ENCODE measurements around the gene CLIP2. TPM values are rescaled to one million over a fixed set of nuclear protein-coding genes. Genes with fewer than 3 reads are reported as not detected.

Gene CLIP2
- total and polyA plus RNA-seq, 2 of the 4 experiments (the other 2 are of a cell fraction), result 18.1 to 20.7 TPM

DNA sequence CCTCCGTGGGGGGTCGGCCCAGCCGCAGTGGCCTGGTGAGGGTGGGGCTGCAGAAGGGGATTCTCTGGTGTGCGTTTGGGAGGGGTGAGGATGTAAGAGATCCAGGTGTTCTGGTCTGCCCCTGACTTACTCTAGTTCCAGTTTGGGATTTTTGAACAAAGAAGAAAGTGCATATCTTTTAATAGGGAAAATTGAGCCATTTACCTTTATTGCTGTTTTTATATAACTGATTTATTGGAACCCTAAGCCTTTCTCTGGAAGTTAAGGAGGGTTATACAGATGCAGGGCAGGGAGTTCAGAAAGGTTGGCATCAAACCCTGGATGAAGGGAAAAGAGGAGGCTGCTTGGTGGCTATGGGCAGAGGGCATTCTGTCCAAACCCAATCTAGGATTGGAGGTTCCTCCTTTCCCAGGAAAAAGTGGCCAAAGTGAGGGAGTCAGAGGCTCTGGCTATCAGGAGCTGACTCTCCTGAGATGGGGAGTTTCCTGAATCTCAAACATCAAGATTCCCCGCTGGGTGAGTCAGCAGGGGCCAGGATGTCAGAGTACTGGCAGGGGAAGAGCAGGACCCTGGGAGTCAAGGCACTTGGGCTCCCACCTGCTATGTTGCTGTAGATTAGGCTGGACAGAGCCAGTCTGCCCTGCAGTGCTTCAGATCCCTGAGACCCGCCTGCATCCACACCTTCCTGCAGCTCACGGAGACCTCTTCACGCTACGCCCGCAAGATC is 67.5 kb downstream of the CLIP2 start:
- H3K4me2 ChIP-seq (ENCODE audit: low read depth, low read length), result no peak overlapping the region
- H3K36me3 ChIP-seq (ENCODE audit: control insufficient read depth, insufficient read depth, low read length), result peaks cover 60% of the 10 kb centered on the region
- no peak overlapping the region for H2BK15ac ChIP-seq (ENCODE audit: low read depth, low read length)
- intact Hi-C loops (cut with micrococcal nuclease), result no loop called here
- H3K18ac ChIP-seq (ENCODE audit: low read depth, low read length), result no peak overlapping the region
- no peak overlapping the region for H2BK5ac ChIP-seq (ENCODE audit: low read depth, low read length, poor library complexity, severe bottlenecking)
- peaks cover 10 to 52% of the 10 kb centered on the region in 2 experiments for H3K79me1 ChIP-seq (ENCODE audit: low read depth in 1 of 2, low read length in 2 of 2)
- in situ Hi-C loops (cut with MboI; ENCODE audit: low sequenced_read_pairs), result loop anchor here (25.0 kb wide), 1 partner anchor 119 kb away; no protein-coding TSS in a partner anchor
- no peak overlapping the region for H3K4ac ChIP-seq (ENCODE audit: low read depth, low read length)
- DNase-seq (peak; percentile 53), ATAC-seq (ENCODE audit: low read depth) (no peak; the same call in 1 of the 2 replicates)
- peak overlapping the region; percentile 39 for H2AFZ ChIP-seq (replicated peaks; ENCODE audit: low read length, poor library complexity)
- no peak overlapping the region for H4K8ac ChIP-seq (ENCODE audit: low read depth in 2 of 2, low read length in 2 of 2)
- H3K56ac ChIP-seq (ENCODE audit: extremely low read depth, insufficient read depth, low read length), result no peak overlapping the region
- H2AK9ac ChIP-seq (replicated peaks; ENCODE audit: low read depth, low read length, poor library complexity), result no peak overlapping the region
- peaks cover 4% of the 10 kb centered on the region for H3K4me1 ChIP-seq (ENCODE audit: control insufficient read depth, insufficient read depth, low read length)
- no peak overlapping the region for H3K27ac ChIP-seq (ENCODE audit: insufficient read depth, low read length)
- no peaks in the 10 kb centered on the region for H3K27me3 ChIP-seq (ENCODE audit: control insufficient read depth, insufficient read depth, low read length)
- BruUV-seq (replicated peaks), result no TSS peak
- no peak overlapping the region for H3K4me3 ChIP-seq (ENCODE audit: insufficient read depth, low read depth, low read length)
- POLR2A ChIA-PET (ENCODE audit: unreplicated experiment), result no interaction called here
- dilution Hi-C loops (cut with HindIII; ENCODE audit: low sequenced_read_pairs, unreplicated experiment), result no loop called here
- no peak overlapping the region; the same call in 1 of the 2 replicates for H2AK5ac ChIP-seq (ENCODE audit: low read depth, low read length)
- CTCF ChIA-PET, result no interaction called here
- H2BK20ac ChIP-seq (ENCODE audit: low read depth, low read length), result no peak overlapping the region
- peaks cover 8% of the 10 kb centered on the region for H3K9me3 ChIP-seq (ENCODE audit: control insufficient read depth, insufficient read depth, low read length)
- peaks cover 35% of the 10 kb centered on the region; the same call in 1 of the 2 replicates for H4K20me1 ChIP-seq (ENCODE audit: insufficient read depth, low read length)
- H2BK120ac ChIP-seq (ENCODE audit: low read depth, low read length), result no peak overlapping the region
- H3K14ac ChIP-seq (replicated peaks; ENCODE audit: low read depth, low read length), result no peak overlapping the region
- H3K23ac ChIP-seq (ENCODE audit: low read depth, low read length), result no peak overlapping the region
- peaks cover 12% of the 10 kb centered on the region for H3K9me1 ChIP-seq (ENCODE audit: insufficient read depth, low read length)
- H4K91ac ChIP-seq (ENCODE audit: insufficient read depth, low read depth, low read length), result no peak overlapping the region
- no peak overlapping the region for H3K9ac ChIP-seq (ENCODE audit: low read depth, low read length)
- 100% methylated on average over 3 of the region's 10 CpGs; no CpG with 5 or more reads in 1 of the 2 experiments for WGBS, 2 experiments (ENCODE audit: extremely low coverage in 2 of 2, insufficient read length in 1 of 2)
- H4K5ac ChIP-seq (ENCODE audit: low read depth, low read length), result no peak overlapping the region
- TF ChIP-seq FOS (IDR thresholded peaks at IDR 0.05; ENCODE audit: low read depth, low read length), result no peak
- TF ChIP-seq BHLHE40 (IDR thresholded peaks at IDR 0.05; ENCODE audit: low read depth, low read length), result no peak
- no peak for TF ChIP-seq RFX5 (IDR thresholded peaks at IDR 0.05; ENCODE audit: low read depth, low read length)
- TF ChIP-seq RCOR1 (IDR thresholded peaks at IDR 0.05; ENCODE audit: insufficient replicate concordance, low read length), result no peak
- no peak for TF ChIP-seq SMC3 (IDR thresholded peaks at IDR 0.05; ENCODE audit: low read depth, low read length)
- no peak for TF ChIP-seq MAZ (IDR thresholded peaks at IDR 0.05; ENCODE audit: borderline replicate concordance, low read depth, low read length)
- TF ChIP-seq POLR2A (IDR thresholded peaks at IDR 0.05; ENCODE audit: low read depth, low read length), result no peak
- no peak for TF ChIP-seq NFE2L2 (IDR thresholded peaks at IDR 0.05; ENCODE audit: low read depth, low read length)
- no peak for TF ChIP-seq MAFK (IDR thresholded peaks at IDR 0.05; ENCODE audit: low read depth, low read length)
- TF ChIP-seq RAD21 (IDR thresholded peaks at IDR 0.05; ENCODE audit: low read length), result no peak
- no peak for TF ChIP-seq CEBPB (IDR thresholded peaks at IDR 0.05; ENCODE audit: low read depth, low read length)
- TF ChIP-seq, protein P1, sequence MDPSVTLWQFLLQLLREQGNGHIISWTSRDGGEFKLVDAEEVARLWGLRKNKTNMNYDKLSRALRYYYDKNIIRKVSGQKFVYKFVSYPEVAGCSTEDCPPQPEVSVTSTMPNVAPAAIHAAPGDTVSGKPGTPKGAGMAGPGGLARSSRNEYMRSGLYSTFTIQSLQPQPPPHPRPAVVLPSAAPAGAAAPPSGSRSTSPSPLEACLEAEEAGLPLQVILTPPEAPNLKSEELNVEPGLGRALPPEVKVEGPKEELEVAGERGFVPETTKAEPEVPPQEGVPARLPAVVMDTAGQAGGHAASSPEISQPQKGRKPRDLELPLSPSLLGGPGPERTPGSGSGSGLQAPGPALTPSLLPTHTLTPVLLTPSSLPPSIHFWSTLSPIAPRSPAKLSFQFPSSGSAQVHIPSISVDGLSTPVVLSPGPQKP (IDR thresholded peaks at IDR 0.05; ENCODE audit: borderline replicate concordance, low read depth, low read length), result no peak
